HG02870 (cell line): ENCODE measurements around the gene PBX3.

Source experiments
- ATAC-seq: cut with Tn5 transposase; IDR thresholded peaks from one replicate; pipeline ENCODE4 v1.9.1; 2021; ENCODE audit warnings: mild to moderate bottlenecking, moderate library complexity; ENCODE audit not compliant: unreplicated experiment

PBX3 gene

GRCh38 chr9:125747053-125747764, at the start of gene PBX3:
Gene PBX3, plus strand, starts transcription at chr9:125747373.
- ATAC-seq: peak; percentile 4

DNA sequence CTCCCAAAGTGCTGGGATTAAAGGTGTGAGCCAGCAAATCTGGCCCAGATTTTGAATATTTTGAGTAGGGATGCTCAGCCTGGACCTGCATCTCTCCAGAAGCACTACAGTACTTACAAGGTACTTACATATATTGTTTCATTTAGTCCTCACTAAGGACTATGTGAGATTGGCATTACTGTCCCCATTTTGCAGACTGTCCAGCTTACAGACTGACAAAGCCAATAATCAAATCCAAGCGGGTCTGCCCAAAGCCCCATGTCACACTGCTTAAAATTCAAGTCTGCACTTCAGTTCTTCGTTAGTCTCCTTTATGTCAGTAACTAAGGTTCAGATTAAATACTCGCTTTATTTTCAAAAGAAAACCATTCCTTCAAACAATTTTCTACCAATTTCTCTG, 47.3 kb upstream of the PBX3 start:
- ATAC-seq: no peak

DNA sequence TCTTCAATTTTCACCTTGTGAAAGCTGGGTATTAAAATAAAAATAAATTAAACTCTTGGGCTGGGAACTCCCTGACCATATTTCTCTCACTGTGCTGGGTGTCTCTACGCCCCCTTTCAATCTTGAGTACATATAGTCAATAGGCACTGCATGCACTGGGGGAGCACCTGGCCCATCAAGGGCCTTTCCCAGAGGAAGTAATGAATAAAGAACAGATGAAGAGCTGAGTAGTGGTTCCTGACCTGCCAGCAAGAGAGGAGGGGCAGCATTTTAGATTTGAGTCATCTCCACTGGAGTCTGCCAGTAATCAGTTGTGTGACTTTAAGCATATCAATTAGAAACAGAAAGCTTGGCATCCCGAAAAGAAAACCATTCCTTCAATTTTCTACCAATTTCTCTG, 46.4 kb upstream of the PBX3 start:
- ATAC-seq: peak; percentile 82

- ATAC-seq: no peak
These were observed 45.8 kb upstream of the PBX3 start for GRCh38 chr9:125701351-125701750.

DNA sequence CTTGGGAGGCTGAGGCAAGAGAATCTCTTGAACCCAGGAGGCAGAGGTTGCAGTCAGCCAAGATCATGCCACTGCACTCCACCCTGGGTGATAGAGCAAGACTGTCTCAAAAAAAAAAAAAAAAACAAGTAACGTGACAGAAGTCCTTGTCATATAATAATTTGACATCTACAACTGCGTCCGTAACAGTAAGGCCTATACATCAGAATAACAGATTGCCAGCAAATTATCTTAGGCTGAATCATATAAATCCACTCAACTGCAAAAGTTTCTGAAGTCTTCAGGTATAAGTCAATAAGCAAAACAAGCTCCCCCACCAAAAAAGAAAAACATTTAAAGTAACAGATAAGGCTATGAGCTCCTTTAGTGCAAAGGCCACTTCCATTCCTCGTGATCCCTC, 43.5 kb upstream of the PBX3 start:
- ATAC-seq: no peak

- ATAC-seq: no peak
These were observed 41.3 kb upstream of the PBX3 start for GRCh38 chr9:125705893-125706292.

DNA sequence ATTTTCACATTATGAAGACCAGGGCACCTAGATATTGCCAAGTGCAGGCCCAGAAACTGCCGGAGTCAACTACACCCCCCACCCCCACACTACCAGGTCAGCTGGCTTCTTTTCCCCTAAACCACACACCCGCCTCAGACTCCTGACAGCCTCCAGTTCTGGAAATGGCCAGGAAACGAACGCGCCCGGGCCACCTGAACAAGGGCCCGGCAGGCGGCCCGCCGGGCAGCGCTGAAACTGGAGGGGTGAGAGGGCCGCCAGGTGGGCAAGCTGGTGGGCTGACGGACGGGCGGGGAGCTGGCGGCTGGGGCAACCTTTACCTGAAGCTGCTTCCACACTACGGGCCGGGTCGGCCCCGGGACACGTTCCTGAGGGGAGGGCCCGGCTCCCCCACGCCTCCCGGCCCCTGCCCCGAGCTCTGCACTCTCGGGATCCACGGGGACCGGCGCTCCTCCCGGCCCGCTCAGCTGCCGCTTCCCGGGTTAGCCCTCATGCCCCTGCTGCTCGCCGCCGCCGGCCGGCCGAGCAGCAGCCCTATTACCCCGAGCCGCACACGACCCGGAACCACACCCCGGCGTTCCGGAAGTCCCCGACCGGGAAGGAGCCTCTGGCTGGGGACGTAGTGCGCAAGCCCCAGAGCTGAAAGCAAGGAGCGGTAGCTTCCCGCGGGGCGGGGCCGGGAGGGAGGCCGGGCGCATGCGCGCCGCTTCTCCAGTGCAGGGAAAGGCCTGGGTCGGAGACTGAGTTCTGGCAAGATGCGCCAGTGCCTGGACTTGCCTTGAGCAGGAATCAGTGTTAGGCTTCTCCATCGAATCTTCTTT, 40.3 kb upstream of the PBX3 start, which contains the start of gene MAPKAP1:
Gene MAPKAP1, minus strand, starts transcription at position 558 of the 821 bp plus-strand sequence. CDS start 34,634 bp downstream, outside the sequence.
- peak; percentile 91 for ATAC-seq

GRCh38 chr9:125707472-125707804, 39.7 kb upstream of the PBX3 start:
- no peak for ATAC-seq

GRCh38 chr9:125726456-125727132, 20.6 kb upstream of the PBX3 start:
- ATAC-seq: no peak

DNA sequence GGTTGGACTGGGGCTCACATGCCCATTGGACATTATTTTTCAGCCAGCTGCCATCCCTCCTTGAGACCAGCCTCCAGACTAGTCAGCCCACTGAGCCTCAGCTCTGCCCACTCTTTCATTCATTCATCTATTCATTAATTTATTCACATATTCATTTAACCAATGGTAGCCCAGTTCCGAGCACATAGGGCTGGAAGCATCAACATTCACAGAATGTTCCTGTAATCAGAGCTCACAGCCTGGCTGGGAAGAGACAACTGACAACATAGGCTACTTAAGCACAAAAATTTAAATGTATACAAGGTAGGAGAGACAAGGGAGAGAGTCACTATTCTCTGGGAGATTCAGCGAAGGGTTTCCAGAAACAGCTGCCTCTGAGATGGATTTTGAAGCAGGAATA, 17.0 kb upstream of the PBX3 start:
- no peak for ATAC-seq

GRCh38 chr9:125732562-125732961, 14.6 kb upstream of the PBX3 start:
- no peak for ATAC-seq

GRCh38 chr9:125739436-125739835, 7.7 kb upstream of the PBX3 start:
- no peak for ATAC-seq

DNA sequence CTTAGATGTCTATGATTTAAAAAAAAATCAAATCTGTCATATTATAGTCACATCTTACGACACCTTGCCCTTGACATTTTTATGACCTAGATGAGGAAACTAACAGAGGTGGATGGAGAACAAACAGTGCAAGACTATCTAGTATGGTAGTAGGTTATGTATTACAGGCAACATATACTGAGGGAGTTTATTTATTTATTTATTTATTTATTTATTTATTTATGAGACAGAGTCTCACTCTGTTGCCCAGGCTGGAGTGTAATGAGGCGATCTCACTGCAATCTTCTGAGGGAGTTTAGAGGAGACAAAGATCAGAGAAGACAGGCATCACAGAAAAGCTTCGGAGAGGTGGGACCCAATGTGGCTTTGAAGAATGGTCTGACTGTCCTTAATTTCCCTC, 4.5 kb upstream of the PBX3 start:
- no peak for ATAC-seq

DNA sequence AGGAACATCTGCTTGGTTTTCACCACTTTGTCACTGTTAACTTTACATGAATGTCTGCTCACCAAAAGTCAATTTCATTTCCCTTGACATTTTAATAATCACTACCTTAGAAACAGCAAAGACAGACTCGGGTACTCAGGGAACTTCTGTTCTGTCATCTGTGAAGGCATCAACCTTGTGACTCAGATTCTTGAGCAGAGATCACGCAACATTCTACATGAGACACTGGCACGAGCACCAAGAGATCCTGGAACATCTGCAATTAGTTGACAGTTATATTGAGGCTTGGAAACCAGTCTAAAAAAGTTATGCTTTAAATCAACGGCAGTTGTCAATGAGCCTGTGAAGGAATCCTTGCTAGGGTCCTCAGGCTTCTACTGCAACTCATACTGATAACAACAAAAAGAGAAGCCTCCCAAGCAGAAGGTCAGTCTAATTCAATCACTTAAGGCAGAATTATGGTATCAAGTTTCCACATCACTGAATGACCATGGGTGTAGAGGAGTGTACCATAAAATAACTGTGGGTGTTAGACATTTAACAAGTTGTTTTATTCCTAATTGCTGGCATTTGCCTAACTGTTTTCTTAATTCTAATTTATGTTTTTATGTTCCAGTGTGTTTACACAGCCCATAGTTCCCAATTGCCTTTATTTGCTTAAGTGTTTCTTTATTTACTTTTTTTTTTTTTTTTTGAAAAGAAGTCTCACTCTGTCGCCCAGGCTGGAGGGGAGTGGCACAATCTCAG, 3.3 kb upstream of the PBX3 start:
- no peak for ATAC-seq

GRCh38 chr9:125744616-125745015, 2.6 kb upstream of the PBX3 start:
- no peak for ATAC-seq

DNA sequence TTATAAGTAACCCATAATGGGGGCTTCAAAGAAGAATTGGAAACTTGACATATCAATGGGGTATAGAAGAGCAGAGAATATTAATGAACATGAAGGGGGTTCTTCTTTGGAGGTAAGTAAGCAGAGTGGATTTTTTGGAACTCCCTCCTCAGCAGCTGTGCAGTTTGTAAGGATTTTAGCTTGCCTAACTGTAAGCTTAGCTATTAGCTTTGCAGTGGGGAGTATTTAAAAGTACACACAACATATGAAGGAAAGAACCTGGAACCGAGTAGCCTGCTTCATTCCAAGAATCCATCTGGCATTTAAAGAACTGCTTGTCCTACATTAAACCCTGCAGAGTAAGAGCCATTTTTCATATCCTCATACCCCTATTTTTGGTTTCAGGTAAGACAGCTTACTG, 2.2 kb upstream of the PBX3 start:
- ATAC-seq: no peak

DNA sequence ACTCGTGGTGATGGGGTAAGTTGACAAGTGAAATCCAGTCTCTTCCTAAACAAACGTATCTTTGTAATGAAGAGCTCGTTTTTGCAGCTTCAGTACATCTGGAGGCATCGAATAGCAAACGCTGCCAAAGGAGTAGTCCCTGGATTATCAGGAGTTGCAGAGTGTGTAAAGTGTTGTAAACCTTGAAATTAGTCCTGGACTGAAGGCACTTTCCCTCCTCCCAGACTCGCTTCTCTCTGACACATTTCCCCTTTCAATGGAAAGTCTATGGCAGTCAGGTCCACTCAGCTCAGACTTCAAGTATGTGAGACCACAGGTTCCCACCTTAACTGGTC, 1.5 kb upstream of the PBX3 start:
- no peak for ATAC-seq

DNA sequence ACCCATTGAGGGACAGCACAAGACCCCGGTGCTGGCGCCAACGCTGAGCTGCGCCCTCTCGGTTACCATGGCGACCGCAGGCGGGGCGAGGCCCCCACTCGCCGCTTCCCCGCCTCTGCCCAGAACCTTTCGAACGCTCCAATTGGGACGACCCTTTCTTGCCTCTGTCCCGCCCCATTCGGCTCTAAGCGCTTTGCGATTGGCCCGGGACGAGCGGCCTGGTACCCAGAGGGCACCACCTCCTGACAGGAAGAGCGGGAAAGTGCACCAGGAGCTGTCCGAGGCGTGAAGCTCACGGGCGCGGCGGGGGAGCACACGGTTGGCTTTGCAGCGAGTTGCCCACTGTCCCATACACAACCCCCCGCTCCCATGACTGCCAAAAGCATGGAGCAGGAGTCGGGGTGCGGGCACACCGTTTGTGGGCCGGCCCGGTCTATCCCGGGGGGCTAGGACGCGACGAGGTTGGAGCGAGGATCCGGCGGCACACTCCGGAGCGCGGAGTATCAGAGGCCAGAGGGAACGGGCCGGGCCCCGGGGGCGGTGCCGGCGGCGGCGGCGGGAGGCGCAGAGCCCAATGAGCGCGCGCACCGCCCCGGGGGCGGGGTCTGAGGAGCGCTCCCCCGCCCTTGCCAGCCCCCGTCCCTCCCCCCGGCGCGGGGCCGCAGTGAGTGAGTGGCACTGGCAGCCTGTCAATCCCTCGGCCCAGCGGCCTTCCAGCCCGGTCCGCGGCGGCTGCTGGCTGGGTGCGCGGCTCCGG, 978 bp upstream of the PBX3 start:
- ATAC-seq: peak; percentile 69

DNA sequence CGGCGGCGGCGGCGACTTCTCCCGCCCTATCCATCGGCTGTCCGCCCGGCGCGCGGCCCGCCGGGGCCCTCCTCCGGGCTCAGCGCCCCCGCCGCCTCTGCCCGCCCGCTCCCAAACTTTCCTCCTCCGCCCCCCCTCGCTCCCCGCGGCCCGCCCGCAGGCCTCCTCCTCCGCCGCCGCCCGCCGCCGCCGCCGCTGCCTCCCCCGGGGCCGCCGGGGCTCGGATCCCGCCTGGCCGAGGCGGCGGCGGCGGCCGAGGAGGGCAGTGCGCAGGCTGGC, 460 bp upstream of the PBX3 start:
- no peak for ATAC-seq

GRCh38 chr9:125747765-125748445, 732 bp downstream of the PBX3 start:
- ATAC-seq: no peak
